ENCODE data around the gene USP44.
"Not testable (repeated sequence)": the region's sequence is repeated elsewhere in the genome, so short reads cannot be mapped to it uniquely, and the experiment has no call there.

USP44 gene

DNA sequence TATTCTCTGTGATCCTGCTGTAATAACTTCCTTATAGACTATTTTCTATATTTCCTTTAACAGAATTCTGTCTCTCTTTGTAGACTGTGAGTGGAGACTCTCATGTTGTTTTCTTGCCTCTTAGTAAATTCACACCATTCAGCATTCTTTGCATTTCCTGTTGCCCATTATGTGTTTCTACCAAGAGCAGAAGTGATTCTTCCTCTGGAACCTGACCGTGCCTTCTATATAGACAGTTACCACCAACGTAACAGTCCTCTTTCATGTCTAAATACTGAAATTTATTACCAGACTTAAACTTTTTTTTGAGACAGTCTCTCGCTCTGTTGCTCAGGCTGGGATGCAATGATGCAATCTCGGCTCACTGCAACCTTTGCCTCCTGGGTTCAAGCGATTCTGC, 46.2 kb downstream of the USP44 start:
- no peak for DNase-seq

DNA sequence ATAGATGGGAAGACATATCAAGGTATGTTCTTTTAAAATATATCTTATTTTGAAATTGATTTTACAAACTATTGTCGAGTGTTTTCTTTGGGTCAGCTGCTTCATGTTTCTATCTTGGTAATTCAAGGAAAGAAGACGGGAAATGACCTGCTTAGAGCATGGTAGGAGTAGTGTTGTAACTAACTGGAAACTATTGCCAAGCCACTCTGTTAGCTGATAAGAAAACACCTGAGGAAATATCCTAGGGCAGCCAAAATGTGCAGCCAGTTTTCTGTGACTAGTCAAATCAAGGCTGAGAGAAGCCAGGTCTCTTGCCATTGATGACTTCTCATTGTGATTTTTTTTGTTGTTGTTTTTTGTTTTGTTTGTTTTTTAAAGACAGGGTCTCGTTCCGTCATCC, 47.1 kb downstream of the USP44 start:
- no peak for DNase-seq

DNA sequence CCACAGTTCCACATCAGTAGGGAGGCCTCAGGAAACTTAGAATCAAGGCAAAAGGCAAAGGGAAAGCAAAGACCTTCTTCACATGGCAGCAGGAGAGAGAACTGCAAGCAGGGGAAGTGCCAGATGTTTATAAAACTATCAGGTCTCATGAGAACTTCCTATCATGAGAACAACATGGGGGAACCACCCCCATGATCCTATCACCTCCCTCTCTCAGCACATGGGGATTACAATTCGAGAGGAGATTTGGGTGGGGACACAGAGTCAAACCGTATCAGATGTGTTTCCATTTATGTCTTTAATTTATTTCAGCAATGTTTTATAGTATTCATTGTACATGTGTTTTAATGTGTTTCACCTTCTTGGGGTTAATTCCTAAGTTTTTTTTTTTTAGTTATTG, 51.5 kb downstream of the USP44 start:
- DNase-seq, result no peak

DNA sequence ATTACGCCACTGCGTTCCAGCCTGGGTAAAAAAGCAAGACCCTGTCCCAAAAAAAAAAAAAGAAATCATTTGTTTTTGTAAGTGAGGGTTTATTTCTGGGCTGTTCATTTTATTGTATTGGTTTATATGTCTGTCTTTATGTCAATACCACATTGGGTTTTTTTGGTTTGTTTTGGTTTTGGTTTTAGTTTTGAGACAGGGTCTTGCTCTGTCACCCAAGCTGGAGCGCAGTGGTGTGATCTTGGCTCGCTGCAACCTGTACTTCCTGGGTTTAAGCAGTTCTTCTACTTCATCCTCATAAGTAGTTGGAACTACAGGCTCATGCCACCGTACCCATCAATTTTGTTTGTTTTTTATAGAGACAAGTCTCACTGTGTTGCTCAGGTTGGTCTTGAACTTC, 52.3 kb downstream of the USP44 start:
- no peak for DNase-seq

DNA sequence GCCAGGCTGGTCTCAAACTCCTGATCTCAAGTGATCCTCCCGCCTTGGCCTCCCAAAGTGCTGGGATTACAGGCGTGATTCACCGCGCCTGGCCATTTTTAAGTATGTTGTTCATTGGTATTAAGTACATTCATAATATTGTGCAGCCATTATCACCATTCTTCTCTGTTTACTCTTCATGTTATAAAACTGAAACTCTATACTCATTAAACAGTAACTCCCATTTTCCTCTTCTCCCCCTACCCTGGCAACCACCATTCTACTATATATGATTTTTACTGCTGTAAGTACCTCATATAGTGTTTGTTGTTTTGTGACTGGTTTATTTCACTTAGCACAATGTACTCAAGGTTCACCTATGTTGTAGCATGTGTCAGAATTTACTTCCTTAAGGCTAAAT, 54.2 kb downstream of the USP44 start:
- DNase-seq, result no peak

DNA sequence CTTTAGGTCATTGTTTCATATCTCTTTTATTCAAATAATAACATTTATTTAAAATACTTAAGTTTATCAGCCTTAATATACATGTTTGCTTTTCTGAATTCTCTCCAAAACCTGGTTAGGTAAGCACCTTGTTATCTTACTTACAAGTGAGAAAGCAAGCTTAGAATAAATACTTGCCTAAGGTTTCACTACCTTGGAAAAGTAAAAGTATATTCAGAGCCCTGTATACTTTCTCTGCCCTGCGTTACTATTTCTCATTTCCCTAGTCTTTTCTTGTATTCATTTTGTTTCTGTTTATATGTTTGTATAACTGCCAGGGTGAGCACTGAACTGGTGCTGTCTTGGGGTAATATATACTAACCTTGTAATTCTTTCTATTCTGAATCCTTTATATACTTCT, 55.8 kb downstream of the USP44 start:
- no peak for DNase-seq

DNA sequence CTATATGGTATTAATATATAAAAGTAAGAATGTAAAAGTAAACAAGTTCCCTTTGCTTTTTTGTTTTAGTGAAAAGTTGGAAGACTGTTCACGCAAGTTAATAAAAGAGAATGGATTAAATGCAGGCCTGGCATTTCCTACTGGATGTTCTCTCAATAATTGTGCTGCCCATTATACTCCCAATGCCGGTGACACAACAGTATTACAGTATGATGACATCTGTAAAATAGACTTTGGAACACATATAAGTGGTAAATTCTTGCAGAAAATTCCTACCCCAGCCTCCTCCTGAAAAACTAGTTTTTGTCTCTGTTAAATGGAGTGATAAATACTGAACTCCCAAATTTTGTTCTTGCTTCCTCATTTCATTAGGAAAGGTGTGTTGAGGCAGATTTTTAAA, 56.4 kb downstream of the USP44 start:
- DNase-seq, result no peak

DNA sequence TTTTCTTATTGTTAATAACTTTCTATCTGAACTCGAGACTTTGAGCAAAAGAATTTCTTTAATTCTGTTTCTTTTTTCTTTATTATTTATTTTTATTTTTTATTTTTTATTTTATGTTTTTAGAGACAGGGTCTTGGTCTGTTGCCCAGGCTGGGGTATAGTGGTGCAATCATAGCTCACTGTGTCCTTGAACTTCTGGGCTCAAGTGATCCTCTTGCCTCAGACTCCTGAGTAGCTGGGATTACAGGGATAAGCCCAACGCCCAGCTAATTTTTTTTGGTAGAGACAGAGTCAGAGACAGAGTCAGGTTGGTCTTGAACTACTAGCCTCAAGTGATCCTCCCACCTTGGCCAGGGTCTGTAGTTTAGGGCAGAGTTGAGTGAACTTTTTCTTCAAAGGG, 58.8 kb downstream of the USP44 start:
- DNase-seq, result no peak

DNA sequence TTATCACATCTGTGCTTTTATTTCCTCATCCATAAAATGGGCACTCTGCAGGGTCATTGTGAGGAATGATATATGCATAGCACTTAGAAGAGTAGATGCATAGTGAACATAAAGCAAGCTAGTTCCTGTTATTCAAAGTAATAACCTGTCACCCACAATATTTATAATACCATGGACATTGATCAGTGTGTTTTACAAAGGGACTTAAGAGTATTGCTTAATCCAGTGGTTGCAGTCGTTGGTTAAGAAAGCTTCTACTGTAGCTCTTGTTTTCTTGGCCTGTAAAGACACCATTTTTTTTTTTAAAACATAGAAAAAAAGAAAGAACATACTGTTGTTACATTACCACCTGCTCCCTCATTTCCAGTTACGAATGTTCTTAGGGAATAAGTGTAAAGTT, 64.3 kb downstream of the USP44 start:
- no peak for DNase-seq

DNA sequence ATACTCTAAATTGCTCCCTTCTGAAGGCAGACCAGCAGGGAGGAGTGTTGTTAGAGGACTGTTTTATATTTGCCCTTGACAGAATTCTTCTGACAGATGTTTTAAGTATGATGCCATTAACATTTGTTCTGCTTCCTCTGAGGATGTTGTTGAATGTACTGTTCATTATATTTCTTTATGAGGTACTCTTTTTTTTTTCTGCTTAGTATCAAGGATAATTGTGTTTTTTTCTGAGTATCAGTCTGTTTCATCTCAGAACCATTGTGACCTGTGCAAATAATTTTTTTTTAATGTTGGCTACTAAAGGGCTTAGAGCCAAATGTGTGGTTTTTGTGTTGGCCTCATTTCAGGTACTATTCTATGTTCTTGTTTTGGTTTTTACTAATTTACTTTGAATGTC, 66.8 kb downstream of the USP44 start:
- DNase-seq, result no peak

DNA sequence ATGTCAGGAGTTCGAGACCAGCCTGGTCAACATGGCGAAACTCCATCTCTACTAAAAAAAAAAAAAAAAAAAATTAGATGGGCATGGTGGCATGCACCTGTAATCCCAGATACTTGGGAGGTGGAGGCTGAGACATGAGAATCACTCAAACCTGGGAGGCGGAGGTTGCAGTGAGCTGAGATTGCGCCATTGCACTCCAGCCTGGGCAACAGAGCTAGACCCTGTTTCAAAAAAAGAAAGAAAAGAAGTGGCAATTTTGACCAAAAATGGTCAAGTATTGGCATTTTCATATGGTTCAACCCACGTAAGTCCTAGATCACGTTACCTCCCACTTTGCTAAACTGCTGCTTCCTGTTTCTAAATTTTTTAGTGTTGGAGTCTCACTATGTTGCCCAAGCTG, 68.7 kb downstream of the USP44 start:
- not testable (repeated sequence) for DNase-seq

DNA sequence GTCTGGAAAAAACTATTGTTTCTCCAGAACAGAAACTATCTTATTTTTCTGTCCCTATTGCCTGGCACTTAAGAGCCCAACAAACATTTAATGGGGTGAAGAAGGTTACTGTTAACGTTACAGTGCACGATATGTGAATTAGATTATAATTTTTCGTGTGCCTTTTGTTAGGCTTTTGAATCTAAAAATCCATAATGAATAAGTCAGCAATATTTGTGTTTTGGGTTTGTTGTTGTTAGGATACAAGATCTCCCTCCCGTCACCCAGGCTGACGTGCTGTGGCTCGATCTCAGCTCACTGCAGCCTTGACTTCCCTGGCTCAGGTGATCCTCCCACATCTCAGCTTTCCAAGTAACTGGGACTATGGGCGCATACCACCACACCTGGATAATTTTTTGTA, 69.4 kb downstream of the USP44 start:
- DNase-seq, result no peak

DNA sequence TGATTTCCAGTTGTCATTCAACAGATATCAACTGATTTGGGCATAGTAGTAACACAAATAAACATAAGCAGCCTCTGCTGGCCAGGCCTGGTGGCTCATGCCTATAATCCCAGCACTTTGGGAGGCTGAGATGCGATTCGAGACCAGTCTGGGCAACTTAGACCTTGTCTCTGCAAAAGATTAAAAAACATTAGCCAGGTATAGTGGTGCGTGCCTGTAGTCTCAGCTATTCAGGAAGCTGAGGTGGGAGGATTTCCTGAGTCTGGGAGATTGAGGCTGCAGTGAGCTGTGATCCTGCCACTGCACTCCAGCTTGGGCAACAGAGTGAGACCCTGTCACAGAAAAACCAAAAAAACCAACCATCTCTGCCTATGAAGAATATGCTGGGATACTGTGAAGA, 70.2 kb downstream of the USP44 start:
- no peak for DNase-seq

DNA sequence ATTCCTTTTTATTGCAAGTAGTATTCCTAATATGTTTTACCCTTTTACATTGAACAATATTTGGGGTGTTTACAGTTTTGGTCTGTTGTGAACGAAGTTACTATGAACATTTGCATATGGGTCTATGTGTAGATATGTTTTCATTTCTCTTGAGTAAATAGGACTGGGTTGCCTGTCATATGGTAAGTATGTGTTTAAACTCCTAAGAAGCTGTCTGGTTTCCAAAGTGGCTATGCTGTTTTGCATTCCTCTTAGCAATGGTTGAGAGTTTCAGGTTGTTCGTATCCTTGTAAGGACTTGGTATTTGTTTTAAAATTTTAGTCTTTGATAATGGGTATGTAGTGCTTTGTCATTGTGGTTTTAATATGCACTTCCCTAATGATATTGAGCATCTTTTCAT, 71.0 kb downstream of the USP44 start:
- no peak for DNase-seq

DNA sequence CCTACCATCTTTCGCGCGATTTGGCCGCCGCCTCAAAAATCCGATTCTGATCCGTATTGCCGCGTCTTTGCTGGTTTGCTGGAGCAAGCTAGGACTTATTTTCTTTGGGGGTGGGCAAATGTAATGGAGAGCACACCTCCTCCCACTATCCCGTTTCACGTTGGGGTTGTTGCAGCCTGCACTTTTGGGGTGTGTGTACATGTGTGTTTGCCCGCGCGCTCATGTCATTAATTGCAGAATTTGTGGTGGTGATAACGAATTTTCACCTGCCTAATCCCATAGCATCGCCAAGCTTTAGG, 76.7 kb downstream of the USP44 start:
- peak in 2 of 14 donors; percentile 11 to 19 for DNase-seq

DNA sequence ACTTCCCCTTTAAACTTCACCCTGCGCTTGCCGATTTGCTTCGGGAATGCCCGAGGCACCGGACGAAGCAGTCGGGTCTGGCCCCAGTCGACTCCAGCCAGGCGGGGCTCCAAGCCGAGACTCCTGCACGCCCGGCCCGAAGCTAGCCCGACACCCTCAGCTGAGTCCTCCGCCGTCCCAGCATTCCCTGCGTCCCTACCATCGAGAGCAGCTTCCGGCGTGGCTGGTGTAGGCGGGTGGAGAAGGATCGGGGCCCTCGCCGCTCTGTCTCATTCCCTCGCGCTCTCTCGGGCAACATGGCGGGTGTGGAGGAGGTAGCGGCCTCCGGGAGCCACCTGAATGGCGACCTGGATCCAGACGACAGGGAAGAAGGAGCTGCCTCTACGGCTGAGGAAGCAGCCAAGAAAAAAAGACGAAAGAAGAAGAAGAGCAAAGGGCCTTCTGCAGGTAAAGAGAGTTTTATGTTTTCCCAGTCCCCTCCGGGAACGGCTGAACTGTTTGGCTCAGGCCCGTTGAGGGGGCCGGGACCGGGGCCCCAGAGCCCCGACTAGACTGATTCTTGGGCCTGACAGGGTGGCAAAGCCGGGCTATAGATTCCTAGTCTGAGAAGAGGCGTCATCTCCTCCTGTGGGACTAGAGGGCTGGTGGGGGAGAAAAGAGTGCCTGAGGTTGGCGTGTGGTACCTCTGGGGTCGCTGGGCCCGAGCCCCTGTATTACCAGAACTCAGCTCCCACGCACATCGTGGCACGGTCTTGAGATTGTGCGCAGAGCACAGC, 77.2 kb downstream of the USP44 start, which contains the start of gene METAP2:
METAP2 (plus strand) TSS at position 269 of the 776 bp plus-strand sequence; CDS start at position 297, 28 bp downstream.
- DNase-seq, result peak; percentile 64 to 95 (median 92)

DNA sequence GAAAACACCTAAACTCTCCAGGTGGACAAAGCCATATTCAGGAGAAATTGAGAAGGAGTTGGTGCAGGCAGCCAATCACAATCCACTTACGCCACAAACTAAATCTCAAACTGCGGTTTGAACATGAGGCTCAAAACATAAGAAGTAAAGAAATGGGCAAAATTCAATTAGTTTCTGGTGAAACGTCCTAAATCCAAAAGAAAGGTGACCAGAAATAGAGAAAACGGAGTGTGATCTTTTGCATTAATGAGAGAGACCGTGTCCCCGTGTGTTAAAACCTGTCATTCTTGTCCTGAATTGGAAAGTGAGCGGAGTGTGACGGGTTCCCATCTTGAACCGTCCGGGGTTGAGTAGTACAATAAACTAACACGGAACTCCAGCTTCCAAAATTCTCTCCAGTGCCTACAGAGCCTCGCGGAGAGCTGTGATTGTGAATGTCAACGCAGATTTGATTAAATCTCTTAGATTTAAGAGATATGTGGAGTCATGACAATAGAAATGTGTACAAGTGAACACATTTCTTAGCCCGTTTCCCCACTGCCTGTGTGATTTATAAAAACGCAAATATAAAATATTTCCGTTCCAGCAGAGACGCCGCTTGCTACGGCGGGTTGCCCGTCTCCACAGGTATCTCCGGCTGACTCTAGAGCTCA, 77.9 kb downstream of the USP44 start:
- peak in 9 of 14 donors; percentile 11 to 70 (median 35) for DNase-seq

DNA sequence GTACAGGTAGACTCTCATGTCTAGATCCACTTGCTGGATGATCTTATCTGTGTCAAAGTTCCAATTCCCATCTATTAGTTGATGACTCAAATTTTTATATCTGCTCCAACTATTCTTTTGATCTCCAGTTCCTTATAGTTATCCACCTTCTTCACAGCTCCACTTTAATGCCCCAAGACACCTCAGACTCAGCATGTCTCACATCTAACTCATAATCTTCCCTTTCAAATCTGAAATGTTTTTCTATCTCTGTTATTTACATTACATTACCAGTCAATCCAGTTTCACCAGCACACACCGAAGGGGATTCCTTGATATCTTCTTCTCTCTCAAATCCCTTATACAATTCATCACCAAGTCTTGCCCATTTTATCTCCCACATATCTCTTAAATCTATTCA, 81.0 kb downstream of the USP44 start:
- no peak for DNase-seq
